GM10248 (cell line): ENCODE data around the gene SLA2.
"Not testable (repeated sequence)": the region's sequence is repeated elsewhere in the genome, so short reads cannot be mapped to it uniquely, and the experiment has no call there.

Source experiments
- CTCF ChIA-PET: fragments of 300-600 bp; sonication (Branson Sonifier 250); formaldehyde crosslinking; extraction: SDS; loops from one replicate; lab custom pipeline; 2021; ENCODE audit warnings: antibody characterized with exemption; lab: Yijun Ruan, JAX
- POLR2A ChIA-PET: fragments of 350-650 bp; sonication (Branson Sonifier 250); formaldehyde crosslinking; extraction: SDS; loops from one replicate; lab custom pipeline; 2020; ENCODE audit warnings: antibody characterized with exemption; lab: Yijun Ruan, JAX
- DNase-seq: peaks from one replicate; pipeline ENCODE4 v3.0.0; 2012; ENCODE audit errors: extremely low spot score
- TF ChIP-seq, protein P1 (sequence below): IDR thresholded peaks from 2 replicates; pipeline ENCODE4 v1.5.1; 2012; ENCODE audit warnings: mild to moderate bottlenecking, low read depth; ENCODE audit errors: extremely low read depth, missing control alignments, control extremely low read depth

Gene SLA2

DNA sequence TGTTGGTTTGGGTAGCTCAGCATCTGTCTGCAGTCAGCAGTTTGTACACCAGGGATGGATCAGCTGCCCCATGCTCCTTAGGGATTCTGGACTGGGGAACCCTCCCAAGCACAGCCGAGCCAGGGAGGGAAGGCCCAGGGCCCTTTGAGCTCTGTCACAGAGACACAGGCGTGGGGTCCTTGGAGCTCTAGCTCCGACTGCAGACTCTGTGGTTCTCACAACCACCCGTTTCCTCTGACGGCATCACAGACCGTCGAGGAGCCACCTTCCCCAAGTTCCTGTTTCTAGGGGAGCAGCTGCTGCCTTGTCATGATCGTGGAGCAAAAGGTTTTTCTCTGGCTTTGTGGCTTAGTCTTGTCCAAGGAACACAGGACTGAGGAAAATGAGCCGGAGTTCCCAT is at the start of gene SLA2:
TSS of gene SLA2 (minus strand) at position 199 of the 400 bp plus-strand sequence. CDS start 4,861 bp downstream, outside the sequence.
- POLR2A ChIA-PET = interaction anchor here (0.6 kb wide), 1 partner anchor 21 kb away, joined by 3 read pairs; no protein-coding TSS in a partner anchor
- DNase-seq = peak; percentile 64
- TF ChIP-seq, protein P1, sequence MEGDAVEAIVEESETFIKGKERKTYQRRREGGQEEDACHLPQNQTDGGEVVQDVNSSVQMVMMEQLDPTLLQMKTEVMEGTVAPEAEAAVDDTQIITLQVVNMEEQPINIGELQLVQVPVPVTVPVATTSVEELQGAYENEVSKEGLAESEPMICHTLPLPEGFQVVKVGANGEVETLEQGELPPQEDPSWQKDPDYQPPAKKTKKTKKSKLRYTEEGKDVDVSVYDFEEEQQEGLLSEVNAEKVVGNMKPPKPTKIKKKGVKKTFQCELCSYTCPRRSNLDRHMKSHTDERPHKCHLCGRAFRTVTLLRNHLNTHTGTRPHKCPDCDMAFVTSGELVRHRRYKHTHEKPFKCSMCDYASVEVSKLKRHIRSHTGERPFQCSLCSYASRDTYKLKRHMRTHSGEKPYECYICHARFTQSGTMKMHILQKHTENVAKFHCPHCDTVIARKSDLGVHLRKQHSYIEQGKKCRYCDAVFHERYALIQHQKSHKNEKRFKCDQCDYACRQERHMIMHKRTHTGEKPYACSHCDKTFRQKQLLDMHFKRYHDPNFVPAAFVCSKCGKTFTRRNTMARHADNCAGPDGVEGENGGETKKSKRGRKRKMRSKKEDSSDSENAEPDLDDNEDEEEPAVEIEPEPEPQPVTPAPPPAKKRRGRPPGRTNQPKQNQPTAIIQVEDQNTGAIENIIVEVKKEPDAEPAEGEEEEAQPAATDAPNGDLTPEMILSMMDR = no peak
- CTCF ChIA-PET = interaction anchor here (0.8 to 2.2 kb wide), 4 partner anchors 20 to 41 kb away, joined by 3 to 8 read pairs (median 4); partner anchors contain the start of gene RAB5IF

GRCh38 chr20:36695467-36695866 is 49.5 kb upstream of the SLA2 start:
- DNase-seq, CTCF ChIA-PET, POLR2A ChIA-PET: not testable (repeated sequence)

DNA sequence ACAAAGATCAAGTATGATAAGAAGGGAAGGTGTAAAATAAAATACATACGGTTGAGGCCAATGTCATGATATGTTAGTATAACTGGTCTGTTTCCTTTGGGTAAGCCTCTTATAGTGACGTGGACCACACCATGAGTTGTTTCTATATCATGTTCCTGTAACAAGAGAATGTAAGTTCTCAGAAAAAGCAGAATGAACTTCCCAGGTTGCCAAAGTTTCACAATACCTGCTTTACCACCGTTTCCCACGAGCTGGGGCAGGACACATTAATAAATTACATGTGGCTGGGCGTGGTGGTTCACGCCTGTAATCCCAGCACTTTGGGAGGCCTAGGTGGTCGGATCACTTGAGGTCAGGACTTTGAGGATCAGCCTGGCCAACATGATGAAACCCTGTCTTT is 42.6 kb upstream of the SLA2 start:
- TF ChIP-seq, protein P1 = no peak
- ChIA-PET POLR2A (no interaction called here), CTCF (interaction anchor here (1.2 to 3.0 kb wide), 4 partner anchors 8 to 22 kb away, joined by 3 to 9 read pairs (median 4); no protein-coding TSS in a partner anchor)
- no peak for DNase-seq

- no peak for DNase-seq
- POLR2A ChIA-PET = no interaction called here
- TF ChIP-seq, protein P1 = no peak
- CTCF ChIA-PET = interaction anchor here (1.5 to 3.0 kb wide), 2 partner anchors 9 to 21 kb away, joined by 5 to 9 read pairs; no protein-coding TSS in a partner anchor
Observed at GRCh38 chr20:36687850-36688249, 41.9 kb upstream of the SLA2 start.

DNA sequence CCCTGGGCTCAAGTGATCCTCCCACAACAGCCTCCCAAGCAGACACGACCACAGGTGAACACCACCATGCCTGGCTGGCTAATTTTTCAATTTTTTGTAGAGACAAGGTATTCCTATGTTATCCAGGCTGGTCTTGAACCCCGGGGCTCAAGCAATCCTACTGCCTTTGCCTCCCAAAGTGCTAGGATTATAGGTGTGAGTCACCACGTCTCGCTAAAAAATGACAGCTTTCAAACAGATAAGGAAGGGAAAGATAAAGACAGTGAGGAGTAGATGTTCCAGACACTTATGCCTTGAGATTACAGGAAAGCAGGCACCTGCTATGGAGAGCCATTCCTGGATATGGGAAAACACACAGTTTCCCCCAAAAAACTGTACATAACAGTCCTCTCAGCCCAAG is 40.9 kb upstream of the SLA2 start:
- POLR2A ChIA-PET = no interaction called here

GRCh38 chr20:36686504-36686903 is 40.5 kb upstream of the SLA2 start:
- TF ChIP-seq, protein P1 = no peak
- ChIA-PET CTCF (no interaction called here), POLR2A (no interaction called here)
- DNase-seq = no peak

More for the DNA sequence above, 40.9 kb upstream of the SLA2 start:
- DNase-seq = no peak
- TF ChIP-seq, protein P1 = no peak
- CTCF ChIA-PET = no interaction called here

GRCh38 chr20:36684747-36685146 is 38.8 kb upstream of the SLA2 start:
- TF ChIP-seq, protein P1 = no peak
- POLR2A ChIA-PET = no interaction called here
- CTCF ChIA-PET = interaction anchor here (1.3 to 1.4 kb wide), 2 partner anchors 14 to 24 kb away, joined by 3 to 4 read pairs; no protein-coding TSS in a partner anchor
- no peak for DNase-seq
